HG03565 (cell line): ENCODE measurements around the gene SSU72.

Experiments
- ATAC-seq: cut with Tn5 transposase; IDR thresholded peaks from one replicate; pipeline ENCODE4 v1.9.1; 2021; ENCODE audit warnings: mild to moderate bottlenecking, moderate library complexity; ENCODE audit not compliant: unreplicated experiment

SSU72 gene

GRCh38 chr1:1574721-1575537 is at the start of gene SSU72:
TSS of gene SSU72 (minus strand) at chr1:1574863. CDS start at chr1:1574557, 306 bp downstream.
- peak; percentile 85 for ATAC-seq

DNA sequence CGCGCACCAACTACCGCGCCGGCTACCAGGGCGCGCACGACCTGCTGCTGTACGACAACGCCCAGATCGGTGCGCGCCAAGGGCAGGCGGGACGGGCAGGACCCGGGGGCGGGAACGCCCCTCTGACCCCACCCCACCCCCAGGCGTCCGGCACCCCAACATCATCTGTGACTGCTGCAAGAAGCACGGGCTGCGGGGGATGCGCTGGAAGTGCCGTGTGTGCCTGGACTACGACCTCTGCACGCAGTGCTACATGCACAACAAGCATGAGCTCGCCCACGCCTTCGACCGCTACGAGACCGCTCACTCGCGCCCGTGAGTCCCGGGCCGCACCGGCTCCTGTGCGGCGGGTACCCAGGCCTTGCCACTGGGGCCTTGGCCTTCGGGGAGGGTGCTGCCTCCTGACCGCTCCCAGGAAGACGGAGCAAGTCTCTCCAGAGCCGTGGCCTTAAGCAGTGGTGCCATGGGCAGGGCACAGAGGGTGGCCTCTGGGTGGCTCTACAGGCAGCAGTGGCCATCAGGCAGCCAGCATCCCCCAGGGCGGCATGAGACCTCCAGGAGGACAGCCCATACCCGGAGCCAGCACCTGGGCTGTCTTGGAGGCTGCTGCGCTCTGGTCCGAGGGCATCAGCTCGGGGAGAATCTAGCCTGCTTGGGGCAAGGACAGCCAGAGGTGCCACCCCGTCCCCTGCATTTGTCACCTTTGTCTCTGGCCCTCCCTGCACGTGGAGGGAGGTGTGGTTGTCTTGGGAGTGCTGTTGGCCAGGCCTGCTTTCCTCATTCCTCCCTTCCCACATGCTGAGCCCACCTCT is 49.2 kb upstream of the SSU72 start:
- no peak for ATAC-seq

- ATAC-seq = no peak
These were observed 48.5 kb upstream of the SSU72 start for GRCh38 chr1:1623181-1623630.

DNA sequence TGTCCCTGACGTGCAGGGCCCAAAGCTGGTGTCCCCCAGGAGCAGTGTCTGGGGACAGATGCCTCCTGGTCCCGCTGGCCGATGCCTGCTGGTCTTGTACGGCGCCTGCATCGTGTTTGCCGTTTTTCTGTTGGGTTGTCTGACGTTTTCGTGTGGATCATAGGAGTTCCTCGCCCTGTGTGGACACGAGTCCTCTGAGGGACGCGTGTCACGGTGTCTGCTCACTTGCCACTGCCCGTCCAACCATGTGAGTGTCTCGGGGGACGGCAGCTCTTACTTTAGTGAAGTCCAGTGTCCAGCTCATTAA is 48.1 kb upstream of the SSU72 start:
- no peak for ATAC-seq

- no peak for ATAC-seq
These were observed 47.5 kb upstream of the SSU72 start for GRCh38 chr1:1622010-1622787.

GRCh38 chr1:1621173-1622009 is 46.7 kb upstream of the SSU72 start:
- no peak for ATAC-seq

DNA sequence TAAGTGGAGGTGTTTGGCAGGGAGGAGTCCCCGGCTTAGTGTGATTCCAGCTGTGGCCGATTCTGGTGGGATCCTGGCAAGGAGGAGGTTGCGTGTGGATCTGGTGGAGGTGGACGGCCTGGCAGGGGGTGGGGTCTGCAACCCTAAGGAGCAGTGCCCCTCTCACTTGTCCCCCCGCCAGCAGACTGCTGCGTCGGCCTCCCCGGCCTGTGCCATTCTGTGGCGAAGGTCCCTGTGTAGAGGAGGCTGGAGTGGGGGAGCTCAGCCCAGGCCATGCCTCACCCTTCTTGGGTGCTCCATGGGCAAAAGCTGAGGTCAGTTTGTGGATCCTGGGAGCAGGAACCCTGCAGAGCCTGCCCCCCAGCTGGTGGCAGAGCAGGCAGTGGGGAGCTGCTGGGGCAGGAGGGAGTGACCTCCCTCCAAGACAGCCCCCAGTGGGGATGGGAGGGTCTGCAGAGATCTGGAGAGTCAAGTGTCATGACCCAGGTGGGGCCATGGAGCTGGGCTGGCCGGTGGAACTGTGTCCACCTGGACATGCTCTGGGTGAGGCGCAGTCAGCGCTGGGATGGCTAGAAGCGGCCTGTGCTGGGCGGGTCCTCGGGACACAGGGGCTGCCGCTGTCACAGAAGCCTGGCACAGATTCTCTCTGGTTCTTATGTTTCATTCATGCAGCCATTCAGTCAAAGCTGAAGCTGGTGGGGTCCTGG is 45.9 kb upstream of the SSU72 start:
- ATAC-seq = no peak

DNA sequence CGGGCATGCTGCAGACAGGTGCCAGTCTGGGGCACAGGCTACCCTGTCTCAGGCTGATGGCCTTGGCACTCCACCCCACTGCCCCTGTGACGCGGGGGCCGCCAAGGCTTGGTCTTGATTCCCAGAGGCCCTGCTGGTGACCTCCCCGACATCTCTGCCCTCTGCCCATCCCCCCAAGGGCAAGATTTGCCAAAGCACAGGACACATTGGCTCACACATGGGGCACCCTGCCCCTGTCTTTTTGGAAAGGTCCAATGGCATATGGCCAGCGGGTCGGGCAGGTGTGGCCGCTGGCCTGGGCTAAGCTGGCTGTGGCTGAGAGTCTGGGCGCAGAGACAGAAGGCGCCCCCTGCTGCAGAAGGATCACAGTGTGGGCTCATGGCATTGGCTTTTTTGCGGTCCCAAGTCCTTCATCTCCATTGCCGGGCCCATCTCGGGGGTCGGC is 45.3 kb upstream of the SSU72 start:
- no peak for ATAC-seq

GRCh38 chr1:1618396-1619068 is 43.9 kb upstream of the SSU72 start:
- no peak for ATAC-seq

DNA sequence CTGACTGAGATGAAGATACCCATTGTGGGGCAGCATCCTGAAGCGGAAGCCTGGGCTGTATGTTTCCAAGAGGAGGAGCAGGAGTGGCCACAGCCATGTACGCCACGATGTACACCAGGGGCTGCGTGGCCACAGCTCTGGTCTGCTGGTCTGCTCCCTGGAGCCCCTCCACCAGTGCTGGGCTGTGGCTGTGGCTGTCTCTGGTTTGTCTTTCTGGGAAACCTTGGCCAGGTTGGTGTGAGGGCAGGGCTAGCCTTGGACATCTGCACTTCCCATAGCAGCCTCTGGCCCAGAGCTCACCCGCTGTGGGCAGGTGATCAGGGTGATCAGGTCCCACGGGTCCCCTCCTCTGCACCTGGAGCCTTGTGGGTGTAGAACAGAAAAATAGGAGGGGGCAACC is 43.3 kb upstream of the SSU72 start:
- ATAC-seq = no peak

DNA sequence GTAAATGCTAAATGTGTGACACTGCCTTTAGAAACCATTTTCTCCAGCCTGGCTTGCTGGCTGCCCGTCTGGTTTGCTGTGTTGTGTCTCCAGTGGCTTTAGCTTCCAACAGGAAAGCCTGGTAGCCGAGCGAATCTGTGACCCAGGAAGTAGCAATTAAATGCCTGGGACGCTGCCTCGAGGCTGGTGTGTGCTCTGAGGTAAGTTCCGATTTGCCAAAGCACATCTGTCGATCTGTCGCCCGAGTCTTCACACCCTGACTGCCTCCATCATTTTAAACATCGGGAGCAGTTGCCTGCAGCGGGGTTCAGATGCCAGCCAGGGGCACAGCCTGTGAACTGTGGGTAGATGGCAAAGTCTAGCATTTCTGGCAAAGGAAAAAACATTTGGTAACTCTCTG is 42.9 kb upstream of the SSU72 start:
- no peak for ATAC-seq

- no peak for ATAC-seq
These were observed 42.2 kb upstream of the SSU72 start for GRCh38 chr1:1616838-1617237.

- peak; percentile 17 for ATAC-seq
These were observed 41.6 kb upstream of the SSU72 start for GRCh38 chr1:1616045-1616790.

DNA sequence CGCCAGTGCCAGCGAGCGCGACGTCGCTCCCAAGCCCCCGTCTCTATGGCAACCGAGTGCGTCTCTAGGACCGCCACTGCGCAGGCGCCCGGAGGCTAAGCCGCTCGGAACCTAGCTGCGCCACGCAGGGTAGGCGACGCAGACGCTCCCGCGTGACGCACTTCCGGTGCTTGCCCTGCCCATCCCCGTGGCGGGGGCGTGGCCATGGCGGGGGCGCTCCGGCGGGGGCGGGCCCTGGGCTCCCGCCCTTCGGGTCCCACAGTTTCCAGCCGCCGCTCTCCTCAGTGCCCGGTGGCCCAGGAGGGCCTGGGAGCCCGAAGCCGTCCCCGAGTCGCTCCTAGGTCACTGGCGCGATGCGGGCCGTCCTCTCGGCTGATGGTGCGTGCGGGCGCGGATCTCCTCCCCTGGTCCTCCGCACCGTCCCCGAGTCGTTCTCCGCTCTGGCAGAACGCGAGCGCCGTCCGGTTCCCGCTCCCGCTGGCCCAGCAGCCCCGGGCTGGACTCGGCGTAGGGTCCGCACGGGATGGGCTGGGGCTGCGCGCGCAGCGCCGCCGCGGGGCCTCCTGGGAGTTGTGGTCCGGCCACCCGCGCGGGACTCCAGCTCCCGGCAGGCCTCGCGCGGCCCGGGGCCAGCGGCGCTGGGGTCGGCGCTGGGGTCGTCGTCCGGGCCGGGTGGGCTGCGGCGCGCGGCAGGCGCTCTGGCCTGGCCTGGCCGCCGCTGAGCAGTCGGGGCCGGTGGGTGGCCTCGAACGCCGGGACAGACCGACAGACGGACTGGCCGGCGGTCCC is 40.8 kb upstream of the SSU72 start, which contains the start of gene MIB2:
Gene MIB2 (plus strand): TSS at position 245 of the 789 bp plus-strand sequence. CDS start 7,953 bp downstream, outside the sequence.
- peak; percentile 79 for ATAC-seq

- ATAC-seq = no peak
These were observed 40.2 kb upstream of the SSU72 start for GRCh38 chr1:1614954-1615255.

GRCh38 chr1:1614204-1614953 is 39.7 kb upstream of the SSU72 start:
- ATAC-seq = no peak

GRCh38 chr1:1613509-1614082 is 38.9 kb upstream of the SSU72 start:
- no peak for ATAC-seq
